Suppressor macrophage treated with lipopolysaccharide for 4 hours (primary cell): Measurements from ENCODE around the gene NRTN.
"Not testable (repeated sequence)": the region's sequence is repeated elsewhere in the genome, so short reads cannot be mapped to it uniquely, and the experiment has no call there.

Experiments
- DNase-seq: peaks from one replicate; pipeline ENCODE4 v3.0.0-alpha.2; 2020

The NRTN gene

GRCh38 chr19:5804516-5805461 lies at the start of gene NRTN:
TSS of gene NRTN (plus strand) at chr19:5805067. CDS start at chr19:5824166, 19,099 bp downstream.
- peak; percentile 14 for DNase-seq

- no peak for DNase-seq
Measured at GRCh38 chr19:5762608-5763217, 42.2 kb upstream of the NRTN start.

- no peak for DNase-seq
Measured at GRCh38 chr19:5765220-5765619, 39.6 kb upstream of the NRTN start.

- no peak for DNase-seq
Measured at GRCh38 chr19:5767949-5768348, 36.9 kb upstream of the NRTN start.

- DNase-seq, result no peak
Measured at GRCh38 chr19:5772416-5772815, 32.5 kb upstream of the NRTN start.

GRCh38 chr19:5773276-5773675 lies 31.6 kb upstream of the NRTN start:
- no peak for DNase-seq

- no peak for DNase-seq
Measured at GRCh38 chr19:5774921-5775320, 29.9 kb upstream of the NRTN start.

GRCh38 chr19:5775668-5776309 lies 29.1 kb upstream of the NRTN start:
- DNase-seq, result no peak

GRCh38 chr19:5778402-5778801 lies 26.5 kb upstream of the NRTN start:
- DNase-seq, result no peak

GRCh38 chr19:5780916-5781315 lies 24.0 kb upstream of the NRTN start:
- not testable (repeated sequence) for DNase-seq

GRCh38 chr19:5782322-5782721 lies 22.5 kb upstream of the NRTN start:
- no peak for DNase-seq

- no peak for DNase-seq
Measured at GRCh38 chr19:5782945-5783919, 21.6 kb upstream of the NRTN start.

GRCh38 chr19:5784581-5785147 lies 20.2 kb upstream of the NRTN start, which contains the start of gene PRR22:
TSS of gene PRR22 (minus strand) at chr19:5784746. CDS start at chr19:5784660, 86 bp downstream.
- DNase-seq, result no peak

GRCh38 chr19:5785423-5785822 lies 19.4 kb upstream of the NRTN start:
- no peak for DNase-seq

- DNase-seq, result no peak
Measured at GRCh38 chr19:5786593-5787408, 18.1 kb upstream of the NRTN start.

- DNase-seq, result no peak
Measured at GRCh38 chr19:5787409-5788182, 17.3 kb upstream of the NRTN start.

GRCh38 chr19:5788422-5788821 lies 16.4 kb upstream of the NRTN start:
- DNase-seq, result no peak

- no peak for DNase-seq
Measured at GRCh38 chr19:5789351-5789761, 15.5 kb upstream of the NRTN start.

- no peak for DNase-seq
Measured at GRCh38 chr19:5789886-5790558, 14.8 kb upstream of the NRTN start.
